Activated naive CD8-positive, alpha-beta T cell treated with anti-CD3 and anti-CD28 coated beads, Interleukin-2, amount 10 ng/mL, durations not matched to agents 7 days and 5 days (primary cell): ENCODE measurements around the gene ASB10. TPM values are rescaled to one million over a fixed set of nuclear protein-coding genes. Genes with fewer than 3 reads are reported as not detected.

Source experiments
- ATAC-seq: fragments of 150-1000 bp; cut with Tn5 transposase; one replicate; pipeline ENCODE4 v1.10.0; 2021; ENCODE audit warnings: low read depth, moderate library complexity
- POLR2A ChIA-PET: fragments of 350-600 bp; sonication (Branson Sonifier 250); formaldehyde crosslinking; loops from one replicate; lab custom pipeline; 2021; ENCODE audit warnings: antibody characterized with exemption; lab: Charles Lee
- DNase-seq: peaks from one replicate; pipeline ENCODE4 v3.0.0; 2021
- H3K27ac Mint-ChIP-seq: one replicate; pipeline ENCODE4 v1.8.0; 2022; ENCODE audit warnings: mild to moderate bottlenecking, mixed read lengths
- H3K27me3 Mint-ChIP-seq: one replicate; pipeline ENCODE4 v1.8.0; 2022; ENCODE audit warnings: mild to moderate bottlenecking, moderate library complexity, mixed read lengths
- H3K36me3 Mint-ChIP-seq: one replicate; pipeline ENCODE4 v1.8.0; 2021; ENCODE audit warnings: mild to moderate bottlenecking, mixed read lengths
- H3K4me1 Mint-ChIP-seq: one replicate; pipeline ENCODE4 v1.8.0; 2021; ENCODE audit warnings: mixed read lengths
- H3K4me3 Mint-ChIP-seq: one replicate; pipeline ENCODE4 v1.8.0; 2022; ENCODE audit warnings: mild to moderate bottlenecking, moderate library complexity, mixed read lengths
- H3K9me3 Mint-ChIP-seq: one replicate; pipeline ENCODE4 v1.8.0; 2021; ENCODE audit warnings: mixed read lengths
- total RNA-seq, 2 experiments: library from RNA; stranded (reverse); gene quantifications; one replicate each; pipeline ENCODE4 v1.2.3, GENCODE V29; 2021

The ASB10 gene
- total RNA-seq, 2 experiments from 2014 or later, result not detected

GRCh38 chr7:151138153-151138851 lies 48.7 kb downstream of the ASB10 start:
- POLR2A ChIA-PET, result no interaction called here
- no peaks in the 10 kb centered on the region for H3K9me3 Mint-ChIP-seq
- no peaks in the 10 kb centered on the region for H3K36me3 Mint-ChIP-seq
- H3K27ac Mint-ChIP-seq, result no peak overlapping the region
- no peaks in the 10 kb centered on the region for H3K27me3 Mint-ChIP-seq
- no peak for ATAC-seq
- no peaks in the 10 kb centered on the region for H3K4me1 Mint-ChIP-seq
- DNase-seq, result no peak
- H3K4me3 Mint-ChIP-seq, result no peak overlapping the region

GRCh38 chr7:151137791-151138152 lies 49.3 kb downstream of the ASB10 start:
- Mint-ChIP-seq H3K4me1 (no peaks in the 10 kb centered on the region), H3K27me3 (no peaks in the 10 kb centered on the region), H3K4me3 (no peak overlapping the region), H3K9me3 (no peaks in the 10 kb centered on the region), H3K27ac (no peak overlapping the region), H3K36me3 (no peaks in the 10 kb centered on the region)
- ATAC-seq (no peak), DNase-seq (no peak)
- POLR2A ChIA-PET, result no interaction called here

GRCh38 chr7:151137076-151137675 lies 49.9 kb downstream of the ASB10 start:
- no peaks in the 10 kb centered on the region for H3K4me1 Mint-ChIP-seq
- no peaks in the 10 kb centered on the region for H3K27me3 Mint-ChIP-seq
- ATAC-seq, result no peak
- POLR2A ChIA-PET, result no interaction called here
- no peak overlapping the region for H3K4me3 Mint-ChIP-seq
- no peak overlapping the region for H3K27ac Mint-ChIP-seq
- no peak for DNase-seq
- H3K9me3 Mint-ChIP-seq, result no peaks in the 10 kb centered on the region
- H3K36me3 Mint-ChIP-seq, result no peaks in the 10 kb centered on the region

- no peak overlapping the region for H3K4me3 Mint-ChIP-seq
- no peaks in the 10 kb centered on the region for H3K4me1 Mint-ChIP-seq
- no peaks in the 10 kb centered on the region for H3K9me3 Mint-ChIP-seq
- ATAC-seq, result no peak
- peak; percentile 15 for DNase-seq
- H3K36me3 Mint-ChIP-seq, result no peaks in the 10 kb centered on the region
- H3K27me3 Mint-ChIP-seq, result no peaks in the 10 kb centered on the region
- H3K27ac Mint-ChIP-seq, result no peak overlapping the region
- POLR2A ChIA-PET, result no interaction called here
Observed at GRCh38 chr7:151135866-151136843, 50.9 kb downstream of the ASB10 start.

- no peaks in the 10 kb centered on the region for H3K36me3 Mint-ChIP-seq
- H3K4me1 Mint-ChIP-seq, result no peaks in the 10 kb centered on the region
- no peak overlapping the region for H3K27ac Mint-ChIP-seq
- H3K4me3 Mint-ChIP-seq, result no peak overlapping the region
- no peak for ATAC-seq
- H3K27me3 Mint-ChIP-seq, result no peaks in the 10 kb centered on the region
- POLR2A ChIA-PET, result no interaction called here
- no peak for DNase-seq
- H3K9me3 Mint-ChIP-seq, result no peaks in the 10 kb centered on the region
Observed at GRCh38 chr7:151135525-151135845, 51.6 kb downstream of the ASB10 start.

- Mint-ChIP-seq H3K4me1 (peaks cover 4% of the 10 kb centered on the region), H3K4me3 (no peak overlapping the region), H3K27ac (no peak overlapping the region), H3K27me3 (no peaks in the 10 kb centered on the region), H3K36me3 (no peaks in the 10 kb centered on the region), H3K9me3 (no peaks in the 10 kb centered on the region)
- ATAC-seq (no peak), DNase-seq (peak; percentile 17)
- POLR2A ChIA-PET, result no interaction called here
Observed at GRCh38 chr7:151134743-151135524, 52.1 kb downstream of the ASB10 start.

- no peaks in the 10 kb centered on the region for H3K36me3 Mint-ChIP-seq
- H3K27me3 Mint-ChIP-seq, result no peaks in the 10 kb centered on the region
- no peaks in the 10 kb centered on the region for H3K9me3 Mint-ChIP-seq
- H3K4me3 Mint-ChIP-seq, result no peak overlapping the region
- peaks cover 4% of the 10 kb centered on the region for H3K4me1 Mint-ChIP-seq
- peak; percentile 21 for DNase-seq
- ATAC-seq, result no peak
- POLR2A ChIA-PET, result no interaction called here
- H3K27ac Mint-ChIP-seq, result no peak overlapping the region
Observed at GRCh38 chr7:151133986-151134742, 52.9 kb downstream of the ASB10 start.

GRCh38 chr7:151133266-151133985 lies 53.6 kb downstream of the ASB10 start:
- H3K4me1 Mint-ChIP-seq, result peaks cover 4% of the 10 kb centered on the region
- POLR2A ChIA-PET, result no interaction called here
- H3K27ac Mint-ChIP-seq, result no peak overlapping the region
- ATAC-seq, result no peak
- DNase-seq, result peak; percentile 14
- no peaks in the 10 kb centered on the region for H3K27me3 Mint-ChIP-seq
- H3K36me3 Mint-ChIP-seq, result no peaks in the 10 kb centered on the region
- no peaks in the 10 kb centered on the region for H3K9me3 Mint-ChIP-seq
- no peak overlapping the region for H3K4me3 Mint-ChIP-seq

- H3K27ac Mint-ChIP-seq, result no peak overlapping the region
- no peaks in the 10 kb centered on the region for H3K27me3 Mint-ChIP-seq
- no peaks in the 10 kb centered on the region for H3K9me3 Mint-ChIP-seq
- POLR2A ChIA-PET, result no interaction called here
- ATAC-seq (no peak), DNase-seq (no peak)
- no peaks in the 10 kb centered on the region for H3K36me3 Mint-ChIP-seq
- H3K4me1 Mint-ChIP-seq, result peaks cover 4% of the 10 kb centered on the region
- no peak overlapping the region for H3K4me3 Mint-ChIP-seq
Observed at GRCh38 chr7:151132461-151133205, 54.4 kb downstream of the ASB10 start.

GRCh38 chr7:151131592-151132293 lies 55.3 kb downstream of the ASB10 start:
- Mint-ChIP-seq H3K9me3 (no peaks in the 10 kb centered on the region), H3K4me1 (peaks cover 4% of the 10 kb centered on the region), H3K27me3 (no peaks in the 10 kb centered on the region), H3K4me3 (no peak overlapping the region), H3K27ac (no peak overlapping the region), H3K36me3 (no peaks in the 10 kb centered on the region)
- ATAC-seq (no peak), DNase-seq (no peak)
- POLR2A ChIA-PET, result no interaction called here

GRCh38 chr7:151131224-151131591 lies 55.8 kb downstream of the ASB10 start:
- Mint-ChIP-seq H3K27ac (no peak overlapping the region), H3K27me3 (no peaks in the 10 kb centered on the region), H3K4me1 (peaks cover 4% of the 10 kb centered on the region), H3K36me3 (no peaks in the 10 kb centered on the region), H3K9me3 (no peaks in the 10 kb centered on the region), H3K4me3 (no peak overlapping the region)
- ATAC-seq (no peak), DNase-seq (no peak)
- POLR2A ChIA-PET, result no interaction called here
